ENCODE results near the gene ZNF302.

The ZNF302 gene

GRCh38 chr19:34715357-34715756 is 37.9 kb downstream of the ZNF302 start:
- POLR2A ChIA-PET = no interaction called here
- CTCF ChIA-PET = interaction anchor here (6.1 kb wide), 1 partner anchor 76 kb away, joined by 81 read pairs; no protein-coding TSS in a partner anchor
- TF ChIP-seq CTCF (IDR thresholded peaks at IDR 0.05; ENCODE audit: insufficient read depth, low read length, missing control alignments) = no peak
- DNase-seq (ENCODE audit: low read depth, low spot score) = no peak
- no peak overlapping the region for H3K4me3 ChIP-seq (ENCODE audit: low read depth, low read length)

- DNase-seq (ENCODE audit: low read depth, low spot score) = no peak
- POLR2A ChIA-PET = no interaction called here
- TF ChIP-seq CTCF (IDR thresholded peaks at IDR 0.05; ENCODE audit: insufficient read depth, low read length, missing control alignments) = no peak
Measured at GRCh38 chr19:34722353-34722752, 44.9 kb downstream of the ZNF302 start.

GRCh38 chr19:34725400-34725799 is 47.9 kb downstream of the ZNF302 start:
- ChIA-PET CTCF (interaction anchor here (1.2 kb wide), 1 partner anchor 13 kb away, joined by 5 read pairs; no protein-coding TSS in a partner anchor), POLR2A (no interaction called here)
- no peak overlapping the region for H3K4me3 ChIP-seq (ENCODE audit: low read depth, low read length)
- TF ChIP-seq CTCF (IDR thresholded peaks at IDR 0.05; ENCODE audit: insufficient read depth, low read length, missing control alignments) = no peak
- DNase-seq (ENCODE audit: low read depth, low spot score) = no peak

More at GRCh38 chr19:34722353-34722752, 44.9 kb downstream of the ZNF302 start:
- no peak overlapping the region for H3K4me3 ChIP-seq (ENCODE audit: low read depth, low read length)
- CTCF ChIA-PET = interaction anchor here (2.1 kb wide), 1 partner anchor 10 kb away, joined by 8 read pairs; no protein-coding TSS in a partner anchor

GRCh38 chr19:34731019-34731829 is 53.7 kb downstream of the ZNF302 start:
- DNase-seq (ENCODE audit: low read depth, low spot score) = no peak
- ChIA-PET POLR2A (no interaction called here), CTCF (no interaction called here)

GRCh38 chr19:34731964-34732363 is 54.5 kb downstream of the ZNF302 start:
- H3K4me3 ChIP-seq (ENCODE audit: low read depth, low read length) = no peak overlapping the region
- ChIA-PET POLR2A (no interaction called here), CTCF (no interaction called here)
- DNase-seq (ENCODE audit: low read depth, low spot score) = no peak
- no peak for TF ChIP-seq CTCF (IDR thresholded peaks at IDR 0.05; ENCODE audit: insufficient read depth, low read length, missing control alignments)

More at GRCh38 chr19:34731019-34731829, 53.7 kb downstream of the ZNF302 start:
- H3K4me3 ChIP-seq (ENCODE audit: low read depth, low read length) = no peak overlapping the region
- TF ChIP-seq CTCF (IDR thresholded peaks at IDR 0.05; ENCODE audit: insufficient read depth, low read length, missing control alignments) = no peak

- DNase-seq (ENCODE audit: low read depth, low spot score) = no peak
- peak overlapping the region; percentile 79 for H3K4me3 ChIP-seq (ENCODE audit: low read depth, low read length)
- ChIA-PET POLR2A (no interaction called here), CTCF (no interaction called here)
- TF ChIP-seq CTCF (IDR thresholded peaks at IDR 0.05; ENCODE audit: insufficient read depth, low read length, missing control alignments) = no peak
Measured at GRCh38 chr19:34732612-34733211, 55.2 kb downstream of the ZNF302 start.

All from AG04449 (cell line).